HCT116 (cell line): ENCODE results near the gene ZHX3.

Source experiments
- CTCF ChIP-seq, 3 experiments: fragments of 200-600 bp in 1 of 3; sonication (generic) in 1 of 3; IDR thresholded peaks in 2 of 3; conservative IDR thresholded peaks in 1 of 3; 2 replicates each; pipeline ENCODE4 v1.5.1; 2012 to 2017; ENCODE audit warnings: low read depth in 2 of 3, low read length in 2 of 3, antibody characterized with exemption in 1 of 3, borderline replicate concordance in 1 of 3, control low read depth in 1 of 3, mild to moderate bottlenecking in 1 of 3, mixed read lengths in 1 of 3, mixed run types in 1 of 3, moderate library complexity in 1 of 3; ENCODE audit not compliant: insufficient read depth in 1 of 3
- EZH2 ChIP-seq: fragments of 200-600 bp; sonication (generic); IDR thresholded peaks from 2 replicates; pipeline ENCODE4 v1.6.1; 2017; ENCODE audit warnings: antibody characterized with exemption, mixed run types
- EZH2phosphoT487 ChIP-seq: fragments of 200-600 bp; IDR thresholded peaks from 2 replicates; pipeline ENCODE4 v1.6.1; 2018; ENCODE audit warnings: antibody characterized with exemption, borderline replicate concordance
- MAX ChIP-seq: IDR thresholded peaks from 2 replicates; pipeline ENCODE4 v1.6.1; 2012
- POLR2A ChIP-seq: IDR thresholded peaks from 2 replicates; pipeline ENCODE4 v1.7.0; 2011; ENCODE audit warnings: borderline replicate concordance; ENCODE audit not compliant: insufficient read depth, insufficient read length; ENCODE audit errors: extremely low read depth
- RAD21 ChIP-seq: IDR thresholded peaks from 2 replicates; pipeline ENCODE4 v1.6.1; 2012; ENCODE audit warnings: low read depth, mild to moderate bottlenecking
- REST ChIP-seq: IDR thresholded peaks from 2 replicates; pipeline ENCODE4 v1.6.1; 2012; ENCODE audit warnings: low read depth
- SRF ChIP-seq: IDR thresholded peaks from 2 replicates; pipeline ENCODE4 v1.6.1; 2012; ENCODE audit warnings: low read depth
- ZFX ChIP-seq: fragments of 450-650 bp; IDR thresholded peaks from 2 replicates; pipeline ENCODE4 v1.6.1; 2017

- TF ChIP-seq RAD21 (no peak), POLR2A (no peak), ZFX (no peak), EZH2phosphoT487 (no peak), CTCF (IDR thresholded peaks at IDR 0.05 in 2 of 3, conservative IDR thresholded peaks at IDR 0.05 in 1 of 3; ENCODE audit: borderline replicate concordance in 1 of 3, insufficient read depth in 1 of 3, low read depth in 2 of 3, low read length in 2 of 3) (no peak), SRF (no peak), REST (no peak), EZH2 (no peak), MAX (no peak)
These were observed 7.7 kb downstream of the ZHX3 start for GRCh38 chr20:41309817-41310216.
